ENCODE results near the gene ALPL. TPM values are rescaled to one million over a fixed set of nuclear protein-coding genes. Genes with fewer than 3 reads are reported as not detected.

Gene ALPL
- total and polyA plus RNA-seq, 10 of the 15 experiments (the other 5 are each of a cell fraction or from before 2014, with no cell fraction given), result 0.07 to 0.59 (median 0.31) TPM; not detected in 2

GRCh38 chr1:21524686-21525339 is 15.6 kb downstream of the ALPL start:
- H3K27ac ChIP-seq (ENCODE audit: control insufficient read depth, insufficient read depth), result no peak overlapping the region
- no peaks in the 10 kb centered on the region for H3K27me3 ChIP-seq (replicated peaks in 1 of 2; ENCODE audit: control insufficient read depth in 2 of 2, insufficient read depth in 2 of 2, low read length in 1 of 2)
- H3K4me2 ChIP-seq (ENCODE audit: control insufficient read depth, insufficient read depth), result no peak overlapping the region
- H3K9me3 ChIP-seq (replicated peaks; ENCODE audit: control insufficient read depth, insufficient read depth, low read length), result no peaks in the 10 kb centered on the region
- CTCF ChIA-PET, result interaction anchor here (1.2 to 19.0 kb wide), 3 partner anchors 11 to 34 kb away, joined by 3 to 327 read pairs (median 11); partner anchors contain the start of gene ALPL
- peaks cover 7% of the 10 kb centered on the region for H3K4me1 ChIP-seq (ENCODE audit: control insufficient read depth, insufficient read depth, low read length)
- SMC1A ChIA-PET (ENCODE audit: uncharacterized antibody, unreplicated experiment), result interaction anchor here (1.1 to 18.9 kb wide), 2 partner anchors 8 to 12 kb away, joined by 3 to 326 read pairs; partner anchors contain the start of gene ALPL
- no peaks in the 10 kb centered on the region for H3K79me2 ChIP-seq (ENCODE audit: control insufficient read depth, insufficient read depth, low read length)
- no peak for FAIRE-seq
- BruUV-seq (replicated peaks), result no TSS peak
- POLR2A ChIA-PET, result interaction anchor here (0.5 to 0.9 kb wide), 2 partner anchors 14 to 526 kb away, joined by 3 read pairs; no protein-coding TSS in a partner anchor
- H3K9ac ChIP-seq (ENCODE audit: control insufficient read depth, insufficient read depth, low read length), result no peak overlapping the region
- no peak overlapping the region for H3K4me3 ChIP-seq
- DNase-seq (ENCODE audit: low read depth, low spot score), result no peak
- RAD21 ChIA-PET (ENCODE audit: unreplicated experiment), result no interaction called here
- 46% methylated on average over 14 of the region's 14 CpGs for WGBS (ENCODE audit: insufficient coverage, insufficient replicate concordance, low lambda C conversion rate, missing lambda C conversion rate)
- ATAC-seq, result peak; percentile 18
- in situ Hi-C loops (cut with MboI) (no loop called here), intact Hi-C loops (cut with micrococcal nuclease; ENCODE audit: unreplicated experiment) (no loop called here)
- no peaks in the 10 kb centered on the region for H3K36me3 ChIP-seq (ENCODE audit: control insufficient read depth in 2 of 2, insufficient read depth in 2 of 2, low read length in 1 of 2)
- H2AFZ ChIP-seq (ENCODE audit: control insufficient read depth, low read depth, low read length), result no peak overlapping the region
- H4K20me1 ChIP-seq (ENCODE audit: control insufficient read depth, insufficient read depth), result no peaks in the 10 kb centered on the region
- TF ChIP-seq IKZF2 (IDR thresholded peaks at IDR 0.05), result peak in 1 of 2 experiments; percentile 48; a peak in 3 of 4 replicates
- TF ChIP-seq IKZF1 (conservative IDR thresholded peaks at IDR 0.05), result peak; percentile 60
- peak; percentile 36; the same call in 1 of the 2 replicates for TF ChIP-seq SPI1 (IDR thresholded peaks at IDR 0.05; ENCODE audit: borderline replicate concordance, insufficient read depth, low read depth, low read length)
- no peak for TF ChIP-seq GATAD2B (conservative IDR thresholded peaks at IDR 0.05; ENCODE audit: low read depth)
- TF ChIP-seq POU2F2 (IDR thresholded peaks at IDR 0.05; ENCODE audit: borderline replicate concordance, low read depth, low read length), result peak; percentile 66; the same call in 1 of the 3 replicates

DNA sequence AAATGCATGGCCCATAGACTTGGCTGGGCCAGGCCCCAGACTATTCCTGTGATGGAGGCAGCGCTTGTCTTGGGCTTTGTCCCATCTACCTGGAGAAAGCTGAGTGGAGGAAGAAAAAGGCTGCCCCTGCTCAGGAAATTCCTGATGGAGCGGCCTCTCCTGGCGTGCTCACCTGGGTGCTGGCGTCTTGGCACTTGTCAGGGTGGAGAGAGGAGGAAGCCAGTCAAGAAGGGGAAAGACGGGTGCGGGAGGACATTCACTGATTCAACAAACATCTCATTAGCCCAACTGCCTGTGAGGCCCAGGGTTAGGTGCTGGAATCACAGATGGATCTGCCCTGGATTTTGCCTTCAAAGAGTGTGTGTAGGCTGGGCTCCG is 16.1 kb downstream of the ALPL start:
- in situ Hi-C loops (cut with MboI) (no loop called here), intact Hi-C loops (cut with micrococcal nuclease; ENCODE audit: unreplicated experiment) (no loop called here)
- Histone ChIP-seq H3K36me3 (ENCODE audit: control insufficient read depth in 2 of 2, insufficient read depth in 2 of 2, low read length in 1 of 2) (no peaks in the 10 kb centered on the region), H3K4me1 (ENCODE audit: control insufficient read depth, insufficient read depth, low read length) (peaks cover 7% of the 10 kb centered on the region), H3K4me2 (ENCODE audit: control insufficient read depth, insufficient read depth) (no peak overlapping the region), H2AFZ (ENCODE audit: control insufficient read depth, low read depth, low read length) (no peak overlapping the region), H4K20me1 (ENCODE audit: control insufficient read depth, insufficient read depth) (no peaks in the 10 kb centered on the region), H3K4me3 (no peak overlapping the region), H3K9me3 (replicated peaks; ENCODE audit: control insufficient read depth, insufficient read depth, low read length) (no peaks in the 10 kb centered on the region), H3K9ac (ENCODE audit: control insufficient read depth, insufficient read depth, low read length) (no peak overlapping the region), H3K27ac (ENCODE audit: control insufficient read depth, insufficient read depth) (no peak overlapping the region), H3K79me2 (ENCODE audit: control insufficient read depth, insufficient read depth, low read length) (no peaks in the 10 kb centered on the region), H3K27me3 (replicated peaks in 1 of 2; ENCODE audit: control insufficient read depth in 2 of 2, insufficient read depth in 2 of 2, low read length in 1 of 2) (no peaks in the 10 kb centered on the region; a peak in 1 of 4 replicates)
- FAIRE-seq, result no peak
- no peak for ATAC-seq
- ChIA-PET POLR2A (interaction anchor here (0.9 to 1.6 kb wide), 2 partner anchors 9 to 14 kb away, joined by 3 to 6 read pairs; no protein-coding TSS in a partner anchor), RAD21 (ENCODE audit: unreplicated experiment) (interaction anchor here (1.1 kb wide), 1 partner anchor 16 kb away, joined by 3 read pairs; the partner anchor contains the start of gene ALPL), SMC1A (ENCODE audit: uncharacterized antibody, unreplicated experiment) (interaction anchor here (1.6 to 18.9 kb wide), 2 partner anchors 10 to 13 kb away, joined by 7 to 326 read pairs; partner anchors contain the start of gene ALPL), CTCF (interaction anchor here (3.0 to 19.0 kb wide), 2 partner anchors 11 to 13 kb away, joined by 11 to 327 read pairs; partner anchors contain the start of gene ALPL)
- DNase-seq (ENCODE audit: low read depth, low spot score), result no peak
- WGBS (ENCODE audit: insufficient coverage, insufficient replicate concordance, low lambda C conversion rate, missing lambda C conversion rate), result 92% methylated on average over 7 of the region's 7 CpGs
- no TSS peak for BruUV-seq (replicated peaks)
- TF ChIP-seq NR2C2 (IDR thresholded peaks at IDR 0.05; ENCODE audit: borderline replicate concordance, control insufficient read depth, insufficient read length, low read depth), result no peak
- TF ChIP-seq SUZ12 (IDR thresholded peaks at IDR 0.05; ENCODE audit: unreplicated experiment), result no peak
- TF ChIP-seq CBFB (IDR thresholded peaks at IDR 0.05; ENCODE audit: low read depth), result no peak
- no peak for TF ChIP-seq PML (IDR thresholded peaks at IDR 0.05; ENCODE audit: low read length)
- TF ChIP-seq HSF1 (IDR thresholded peaks at IDR 0.05; ENCODE audit: low read depth, low read length), result no peak
- no peak for TF ChIP-seq KLF5 (IDR thresholded peaks at IDR 0.05; ENCODE audit: partially characterized antibody)
- TF ChIP-seq GABPA (IDR thresholded peaks at IDR 0.05; ENCODE audit: low read depth), result no peak
- TF ChIP-seq ZNF274 (IDR thresholded peaks at IDR 0.05; ENCODE audit: insufficient read depth, insufficient read length), result no peak
- no peak for TF ChIP-seq HDAC2 (IDR thresholded peaks at IDR 0.05)
- TF ChIP-seq, protein P1, sequence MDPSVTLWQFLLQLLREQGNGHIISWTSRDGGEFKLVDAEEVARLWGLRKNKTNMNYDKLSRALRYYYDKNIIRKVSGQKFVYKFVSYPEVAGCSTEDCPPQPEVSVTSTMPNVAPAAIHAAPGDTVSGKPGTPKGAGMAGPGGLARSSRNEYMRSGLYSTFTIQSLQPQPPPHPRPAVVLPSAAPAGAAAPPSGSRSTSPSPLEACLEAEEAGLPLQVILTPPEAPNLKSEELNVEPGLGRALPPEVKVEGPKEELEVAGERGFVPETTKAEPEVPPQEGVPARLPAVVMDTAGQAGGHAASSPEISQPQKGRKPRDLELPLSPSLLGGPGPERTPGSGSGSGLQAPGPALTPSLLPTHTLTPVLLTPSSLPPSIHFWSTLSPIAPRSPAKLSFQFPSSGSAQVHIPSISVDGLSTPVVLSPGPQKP (IDR thresholded peaks at IDR 0.05; ENCODE audit: low read depth, low read length), result no peak

Data from GM12878 (cell line).